22Rv1 (cell line): ENCODE results near the gene PC.
"Not testable (repeated sequence)": the region's sequence is repeated elsewhere in the genome, so short reads cannot be mapped to it uniquely, and the experiment has no call there.

Experiments
- H3K27ac ChIP-seq: fragments of 450-650 bp; 2 replicates; pipeline ENCODE4 v1.5.1; 2017
- CTCF ChIP-seq: fragments of 450-650 bp; IDR thresholded peaks from 2 replicates; pipeline ENCODE4 v1.5.1; 2017; ENCODE audit warnings: mild to moderate bottlenecking
- ZFX ChIP-seq: fragments of 450-650 bp; IDR thresholded peaks from 2 replicates; pipeline ENCODE4 v1.6.1; 2017; ENCODE audit warnings: antibody characterized with exemption, borderline replicate concordance

PC gene

GRCh38 chr11:66820381-66820780, 137.8 kb downstream of the PC start:
- no peak overlapping the region for H3K27ac ChIP-seq
- no peak for TF ChIP-seq ZFX
- no peak for TF ChIP-seq CTCF

GRCh38 chr11:66818231-66818955, 139.8 kb downstream of the PC start:
- TF ChIP-seq CTCF (no peak), ZFX (no peak)
- no peak overlapping the region for H3K27ac ChIP-seq

GRCh38 chr11:66815646-66816045, 142.5 kb downstream of the PC start:
- no peak overlapping the region for H3K27ac ChIP-seq
- TF ChIP-seq CTCF (no peak), ZFX (no peak)

- TF ChIP-seq CTCF (no peak), ZFX (no peak)
- H3K27ac ChIP-seq = no peak overlapping the region
These were observed 143.5 kb downstream of the PC start for GRCh38 chr11:66814678-66815077.

GRCh38 chr11:66810576-66811185, 147.5 kb downstream of the PC start:
- TF ChIP-seq CTCF (no peak), ZFX (no peak)
- H3K27ac ChIP-seq = no peak overlapping the region

- no peak for TF ChIP-seq CTCF
- no peak for TF ChIP-seq ZFX
- H3K27ac ChIP-seq = no peak overlapping the region
These were observed 148.6 kb downstream of the PC start for GRCh38 chr11:66809592-66809991.

GRCh38 chr11:66800720-66801428, 157.3 kb downstream of the PC start:
- TF ChIP-seq ZFX = no peak
- TF ChIP-seq CTCF = no peak
- H3K27ac ChIP-seq = no peak overlapping the region

GRCh38 chr11:66799815-66800214, 158.4 kb downstream of the PC start:
- not testable (repeated sequence) for H3K27ac ChIP-seq
